WTC11 (cell line): ENCODE results near the gene XAGE1B. TPM values are rescaled to one million over a fixed set of nuclear protein-coding genes. Genes with fewer than 3 reads are reported as not detected.
"Not testable (repeated sequence)": the region's sequence is repeated elsewhere in the genome, so short reads cannot be mapped to it uniquely, and the experiment has no call there.

Source experiments
- ATAC-seq: fragments of 200-7000 bp; cut with Tn5 transposase; 2 replicates; pipeline ENCODE4 v1.10.0; 2021; ENCODE audit warnings: mild to moderate bottlenecking, moderate library complexity
- CTCF ChIA-PET: fragments of 300-600 bp; sonication (Branson Sonifier 250); formaldehyde crosslinking; loops from one replicate; lab custom pipeline; 2021; ENCODE audit warnings: antibody characterized with exemption; lab: Charles Lee
- POLR2A ChIA-PET: fragments of 350-600 bp; sonication (Branson Sonifier 250); formaldehyde crosslinking; loops from one replicate; lab custom pipeline; 2021; ENCODE audit warnings: antibody characterized with exemption; lab: Charles Lee
- DNase-seq: peaks from one replicate; pipeline ENCODE4 v3.0.0; 2021; ENCODE audit warnings: low spot score
- H3K27ac Mint-ChIP-seq: 2 replicates; pipeline ENCODE4 v1.8.0; 2021; ENCODE audit warnings: mixed read lengths
- H3K27me3 Mint-ChIP-seq: 2 replicates; pipeline ENCODE4 v1.8.0; 2021; ENCODE audit warnings: low read depth, mild to moderate bottlenecking, moderate library complexity, mixed read lengths
- H3K36me3 Mint-ChIP-seq: 2 replicates; pipeline ENCODE4 v1.8.0; 2021; ENCODE audit warnings: mixed read lengths
- H3K4me1 Mint-ChIP-seq: 2 replicates; pipeline ENCODE4 v1.8.0; 2022; ENCODE audit warnings: mixed read lengths
- H3K4me3 Mint-ChIP-seq: 2 replicates; pipeline ENCODE4 v1.8.0; 2021; ENCODE audit warnings: mild to moderate bottlenecking, moderate library complexity, mixed read lengths
- H3K9me3 Mint-ChIP-seq: 2 replicates; pipeline ENCODE4 v1.8.0; 2021; ENCODE audit warnings: mixed read lengths
- ELF4 ChIP-seq: sonication (generic); formaldehyde crosslinking; IDR thresholded peaks from 2 replicates; pipeline ENCODE4 v1.8.1; 2022; ENCODE audit warnings: low read depth, mild to moderate bottlenecking, moderate library complexity, missing genetic modification reagents
- EMX1 ChIP-seq: fragments of 250-450 bp; sonication (Bioruptor Pico); IDR thresholded peaks from 2 replicates; pipeline ENCODE4 v1.8.0; 2021; ENCODE audit warnings: mild to moderate bottlenecking
- ETV6 ChIP-seq: sonication (generic); formaldehyde crosslinking; IDR thresholded peaks from 2 replicates; pipeline ENCODE4 v1.8.1; 2022; ENCODE audit warnings: mild to moderate bottlenecking, missing genetic modification reagents
- FOXJ3 ChIP-seq: sonication (generic); formaldehyde crosslinking; IDR thresholded peaks from 2 replicates; pipeline ENCODE4 v1.9.0; 2021; ENCODE audit warnings: missing genetic modification reagents, mild to moderate bottlenecking, borderline replicate concordance
- FOXK1 ChIP-seq: sonication (generic); formaldehyde crosslinking; IDR thresholded peaks from 2 replicates; pipeline ENCODE4 v1.8.0; 2022; ENCODE audit warnings: mild to moderate bottlenecking, moderate library complexity, missing genetic modification reagents
- KAT7 ChIP-seq: sonication (generic); formaldehyde crosslinking; IDR thresholded peaks from 2 replicates; pipeline ENCODE4 v1.8.1; 2023; ENCODE audit warnings: missing genetic modification reagents, mild to moderate bottlenecking, borderline replicate concordance
- NR2C2 ChIP-seq: sonication (generic); formaldehyde crosslinking; IDR thresholded peaks from 2 replicates; pipeline ENCODE4 v1.8.0; 2022; ENCODE audit warnings: mild to moderate bottlenecking, missing genetic modification reagents
- TEAD4 ChIP-seq: sonication (generic); formaldehyde crosslinking; IDR thresholded peaks from 2 replicates; pipeline ENCODE4 v1.8.0; 2022; ENCODE audit warnings: mild to moderate bottlenecking, missing genetic modification reagents
- ZNF121 ChIP-seq: sonication (generic); formaldehyde crosslinking; IDR thresholded peaks from 2 replicates; pipeline ENCODE4 v1.8.0; 2023; ENCODE audit warnings: missing genetic modification reagents
- ZNF317 ChIP-seq: sonication (generic); formaldehyde crosslinking; IDR thresholded peaks from 2 replicates; pipeline ENCODE4 v1.8.1; 2023; ENCODE audit warnings: low read depth, mild to moderate bottlenecking, moderate library complexity, missing genetic modification reagents, borderline replicate concordance
- ZNF416 ChIP-seq: fragments of 250-450 bp; sonication (Bioruptor Pico); IDR thresholded peaks from 2 replicates; pipeline ENCODE4 v1.9.0; 2021; ENCODE audit warnings: mild to moderate bottlenecking, inconsistent platforms
- total RNA-seq: library from RNA; stranded (reverse); gene quantifications from 3 replicates; pipeline ENCODE4 v1.2.3, GENCODE V29; 2021
- TF ChIP-seq, protein P1 (sequence below): sonication (generic); formaldehyde crosslinking; IDR thresholded peaks from 2 replicates; pipeline ENCODE4 v1.8.1; 2022; ENCODE audit warnings: mild to moderate bottlenecking, moderate library complexity, missing genetic modification reagents
- TF ChIP-seq, protein P2 (sequence below): sonication (generic); formaldehyde crosslinking; IDR thresholded peaks from 2 replicates; pipeline ENCODE4 v1.8.1; 2023; ENCODE audit warnings: mild to moderate bottlenecking, missing genetic modification reagents, moderate library complexity
- TF ChIP-seq, protein P3 (sequence below): sonication (generic); formaldehyde crosslinking; IDR thresholded peaks from 2 replicates; pipeline ENCODE4 v1.8.0; 2022; ENCODE audit warnings: mild to moderate bottlenecking, missing genetic modification reagents
- TF ChIP-seq, protein P4 (sequence below): fragments of 250-450 bp; sonication (Bioruptor Pico); IDR thresholded peaks from 2 replicates; pipeline ENCODE4 v1.9.0; 2021; ENCODE audit warnings: mild to moderate bottlenecking
- TF ChIP-seq, protein P5 (sequence below): sonication (generic); formaldehyde crosslinking; IDR thresholded peaks from 2 replicates; pipeline ENCODE4 v1.8.0; 2023; ENCODE audit warnings: missing genetic modification reagents, mild to moderate bottlenecking, borderline replicate concordance
- TF ChIP-seq, protein P6 (sequence below): sonication (generic); formaldehyde crosslinking; conservative IDR thresholded peaks from 2 replicates; pipeline ENCODE4 v1.8.1; 2022; ENCODE audit warnings: mild to moderate bottlenecking, missing genetic modification reagents
- TF ChIP-seq, protein P7 (sequence below): sonication (generic); formaldehyde crosslinking; IDR thresholded peaks from 2 replicates; pipeline ENCODE4 v1.8.1; 2023; ENCODE audit warnings: mild to moderate bottlenecking, missing genetic modification reagents
- TF ChIP-seq, protein P8 (sequence below): sonication (generic); formaldehyde crosslinking; IDR thresholded peaks from 2 replicates; pipeline ENCODE4 v1.8.1; 2022; ENCODE audit warnings: missing genetic modification reagents, borderline replicate concordance

The XAGE1B gene
- total RNA-seq, 1 experiment from 2014 or later: 0.37 TPM

DNA sequence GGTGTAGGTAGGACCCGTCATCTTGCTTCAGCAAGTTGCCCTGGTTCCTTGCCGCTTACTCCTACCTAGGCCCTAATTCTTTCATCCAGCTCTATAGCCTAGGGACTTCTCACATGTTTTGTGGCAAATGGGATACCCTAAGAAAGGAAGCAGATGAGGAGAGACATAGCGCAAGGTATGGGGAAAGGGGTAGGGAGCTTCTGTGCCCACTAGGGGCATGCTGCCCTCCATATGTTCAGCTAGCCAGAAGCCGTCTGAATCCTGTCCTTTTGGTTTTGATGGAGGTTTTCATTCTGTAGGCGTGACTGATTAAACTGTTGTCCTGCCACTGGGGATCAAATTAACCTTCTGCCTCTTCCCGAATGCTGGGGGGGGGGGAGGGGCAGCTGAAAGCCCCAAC, 5.7 kb downstream of the XAGE1B start:
- H3K27me3 Mint-ChIP-seq, H3K9me3 Mint-ChIP-seq, H3K4me1 Mint-ChIP-seq, H3K27ac Mint-ChIP-seq, POLR2A ChIA-PET, DNase-seq, H3K36me3 Mint-ChIP-seq, CTCF ChIA-PET, H3K4me3 Mint-ChIP-seq: not testable (repeated sequence)
- ATAC-seq: peak; percentile 93

DNA sequence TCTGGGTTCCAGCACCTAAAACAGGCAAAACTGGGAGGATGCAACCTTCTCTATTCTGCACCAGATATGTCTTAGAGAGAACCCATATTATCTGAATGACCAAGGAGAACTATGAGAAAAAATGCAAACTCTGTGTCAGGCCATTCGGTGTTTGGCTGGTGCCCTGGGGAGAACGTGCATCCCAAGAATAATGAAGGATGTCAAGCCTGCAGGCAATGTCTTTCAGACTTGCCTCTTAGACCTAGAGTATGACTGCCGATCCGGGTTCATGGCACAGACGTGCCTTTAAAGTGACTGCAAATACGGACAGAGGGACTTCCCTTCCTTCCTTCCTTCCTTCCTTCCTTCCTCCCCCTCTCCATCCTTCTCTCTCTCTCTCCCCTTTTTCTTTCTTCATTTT, 6.9 kb downstream of the XAGE1B start:
- peaks cover 6% of the 10 kb centered on the region; the same call in 1 of the 2 replicates for H3K9me3 Mint-ChIP-seq
- CTCF ChIA-PET: no interaction called here
- H3K36me3 Mint-ChIP-seq: no peaks in the 10 kb centered on the region
- ATAC-seq (no peak), DNase-seq (no peak)
- no peak overlapping the region for H3K27ac Mint-ChIP-seq
- H3K4me1 Mint-ChIP-seq: peaks cover 5% of the 10 kb centered on the region; the same call in 1 of the 2 replicates
- TF ChIP-seq EMX1 (CRISPR knock-in tag) (no peak), ETV6 (CRISPR knock-in tag) (no peak), ZNF317 (CRISPR knock-in tag) (no peak), TEAD4 (CRISPR knock-in tag) (no peak), ZNF416 (no peak), NR2C2 (CRISPR knock-in tag) (no peak), FOXJ3 (CRISPR knock-in tag) (no peak)
- TF ChIP-seq, protein P1, sequence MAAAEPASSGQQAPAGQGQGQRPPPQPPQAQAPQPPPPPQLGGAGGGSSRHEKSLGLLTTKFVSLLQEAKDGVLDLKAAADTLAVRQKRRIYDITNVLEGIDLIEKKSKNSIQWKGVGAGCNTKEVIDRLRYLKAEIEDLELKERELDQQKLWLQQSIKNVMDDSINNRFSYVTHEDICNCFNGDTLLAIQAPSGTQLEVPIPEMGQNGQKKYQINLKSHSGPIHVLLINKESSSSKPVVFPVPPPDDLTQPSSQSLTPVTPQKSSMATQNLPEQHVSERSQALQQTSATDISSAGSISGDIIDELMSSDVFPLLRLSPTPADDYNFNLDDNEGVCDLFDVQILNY (CRISPR knock-in tag): no peak
- TF ChIP-seq, protein P2, sequence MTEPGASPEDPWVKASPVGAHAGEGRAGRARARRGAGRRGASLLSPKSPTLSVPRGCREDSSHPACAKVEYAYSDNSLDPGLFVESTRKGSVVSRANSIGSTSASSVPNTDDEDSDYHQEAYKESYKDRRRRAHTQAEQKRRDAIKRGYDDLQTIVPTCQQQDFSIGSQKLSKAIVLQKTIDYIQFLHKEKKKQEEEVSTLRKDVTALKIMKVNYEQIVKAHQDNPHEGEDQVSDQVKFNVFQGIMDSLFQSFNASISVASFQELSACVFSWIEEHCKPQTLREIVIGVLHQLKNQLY: no peak
- H3K27me3 Mint-ChIP-seq: no peaks in the 10 kb centered on the region
- H3K4me3 Mint-ChIP-seq: no peak overlapping the region
- POLR2A ChIA-PET: no interaction called here

DNA sequence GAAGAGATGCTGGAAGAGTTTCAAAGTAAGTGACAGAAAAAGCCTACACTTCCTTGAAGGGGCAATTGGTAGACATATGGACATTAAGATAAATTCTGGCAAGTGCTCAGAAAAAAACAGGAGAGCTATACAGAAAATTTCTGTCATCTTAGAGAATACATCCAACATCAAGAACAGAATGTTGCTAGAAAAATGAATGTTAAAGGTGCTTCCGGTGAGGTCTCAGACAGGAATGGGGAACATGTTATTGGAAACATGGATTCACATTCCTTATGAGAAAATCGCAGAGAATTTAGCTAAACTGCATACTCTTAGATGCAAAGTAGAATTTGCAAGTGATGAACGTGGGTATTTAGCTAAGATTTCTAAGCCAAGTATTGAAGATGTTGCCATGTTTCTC, 9.5 kb downstream of the XAGE1B start:
- Mint-ChIP-seq H3K27me3 (no peaks in the 10 kb centered on the region), H3K27ac (no peak overlapping the region)
- CTCF ChIA-PET: no interaction called here

More for the DNA sequence above, 9.5 kb downstream of the XAGE1B start:
- Mint-ChIP-seq H3K4me3 (no peak overlapping the region), H3K36me3 (no peaks in the 10 kb centered on the region), H3K9me3 (peaks cover 6% of the 10 kb centered on the region; the same call in 1 of the 2 replicates)
- ATAC-seq: no peak
- TF ChIP-seq, protein P3, sequence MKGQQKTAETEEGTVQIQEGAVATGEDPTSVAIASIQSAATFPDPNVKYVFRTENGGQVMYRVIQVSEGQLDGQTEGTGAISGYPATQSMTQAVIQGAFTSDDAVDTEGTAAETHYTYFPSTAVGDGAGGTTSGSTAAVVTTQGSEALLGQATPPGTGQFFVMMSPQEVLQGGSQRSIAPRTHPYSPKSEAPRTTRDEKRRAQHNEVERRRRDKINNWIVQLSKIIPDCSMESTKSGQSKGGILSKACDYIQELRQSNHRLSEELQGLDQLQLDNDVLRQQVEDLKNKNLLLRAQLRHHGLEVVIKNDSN (CRISPR knock-in tag): no peak
- TF ChIP-seq ELF4 (CRISPR knock-in tag): no peak
- TF ChIP-seq, protein P4, sequence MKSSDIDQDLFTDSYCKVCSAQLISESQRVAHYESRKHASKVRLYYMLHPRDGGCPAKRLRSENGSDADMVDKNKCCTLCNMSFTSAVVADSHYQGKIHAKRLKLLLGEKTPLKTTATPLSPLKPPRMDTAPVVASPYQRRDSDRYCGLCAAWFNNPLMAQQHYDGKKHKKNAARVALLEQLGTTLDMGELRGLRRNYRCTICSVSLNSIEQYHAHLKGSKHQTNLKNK (CRISPR knock-in tag): no peak
- TF ChIP-seq, protein P5, sequence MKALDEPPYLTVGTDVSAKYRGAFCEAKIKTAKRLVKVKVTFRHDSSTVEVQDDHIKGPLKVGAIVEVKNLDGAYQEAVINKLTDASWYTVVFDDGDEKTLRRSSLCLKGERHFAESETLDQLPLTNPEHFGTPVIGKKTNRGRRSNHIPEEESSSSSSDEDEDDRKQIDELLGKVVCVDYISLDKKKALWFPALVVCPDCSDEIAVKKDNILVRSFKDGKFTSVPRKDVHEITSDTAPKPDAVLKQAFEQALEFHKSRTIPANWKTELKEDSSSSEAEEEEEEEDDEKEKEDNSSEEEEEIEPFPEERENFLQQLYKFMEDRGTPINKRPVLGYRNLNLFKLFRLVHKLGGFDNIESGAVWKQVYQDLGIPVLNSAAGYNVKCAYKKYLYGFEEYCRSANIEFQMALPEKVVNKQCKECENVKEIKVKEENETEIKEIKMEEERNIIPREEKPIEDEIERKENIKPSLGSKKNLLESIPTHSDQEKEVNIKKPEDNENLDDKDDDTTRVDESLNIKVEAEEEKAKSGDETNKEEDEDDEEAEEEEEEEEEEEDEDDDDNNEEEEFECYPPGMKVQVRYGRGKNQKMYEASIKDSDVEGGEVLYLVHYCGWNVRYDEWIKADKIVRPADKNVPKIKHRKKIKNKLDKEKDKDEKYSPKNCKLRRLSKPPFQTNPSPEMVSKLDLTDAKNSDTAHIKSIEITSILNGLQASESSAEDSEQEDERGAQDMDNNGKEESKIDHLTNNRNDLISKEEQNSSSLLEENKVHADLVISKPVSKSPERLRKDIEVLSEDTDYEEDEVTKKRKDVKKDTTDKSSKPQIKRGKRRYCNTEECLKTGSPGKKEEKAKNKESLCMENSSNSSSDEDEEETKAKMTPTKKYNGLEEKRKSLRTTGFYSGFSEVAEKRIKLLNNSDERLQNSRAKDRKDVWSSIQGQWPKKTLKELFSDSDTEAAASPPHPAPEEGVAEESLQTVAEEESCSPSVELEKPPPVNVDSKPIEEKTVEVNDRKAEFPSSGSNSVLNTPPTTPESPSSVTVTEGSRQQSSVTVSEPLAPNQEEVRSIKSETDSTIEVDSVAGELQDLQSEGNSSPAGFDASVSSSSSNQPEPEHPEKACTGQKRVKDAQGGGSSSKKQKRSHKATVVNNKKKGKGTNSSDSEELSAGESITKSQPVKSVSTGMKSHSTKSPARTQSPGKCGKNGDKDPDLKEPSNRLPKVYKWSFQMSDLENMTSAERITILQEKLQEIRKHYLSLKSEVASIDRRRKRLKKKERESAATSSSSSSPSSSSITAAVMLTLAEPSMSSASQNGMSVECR (CRISPR knock-in tag): no peak
- TF ChIP-seq, protein P6, sequence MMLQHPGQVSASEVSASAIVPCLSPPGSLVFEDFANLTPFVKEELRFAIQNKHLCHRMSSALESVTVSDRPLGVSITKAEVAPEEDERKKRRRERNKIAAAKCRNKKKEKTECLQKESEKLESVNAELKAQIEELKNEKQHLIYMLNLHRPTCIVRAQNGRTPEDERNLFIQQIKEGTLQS: no peak
- no peak for TF ChIP-seq ZNF121 (CRISPR knock-in tag)
- TF ChIP-seq FOXK1 (CRISPR knock-in tag): no peak
- TF ChIP-seq, protein P7, sequence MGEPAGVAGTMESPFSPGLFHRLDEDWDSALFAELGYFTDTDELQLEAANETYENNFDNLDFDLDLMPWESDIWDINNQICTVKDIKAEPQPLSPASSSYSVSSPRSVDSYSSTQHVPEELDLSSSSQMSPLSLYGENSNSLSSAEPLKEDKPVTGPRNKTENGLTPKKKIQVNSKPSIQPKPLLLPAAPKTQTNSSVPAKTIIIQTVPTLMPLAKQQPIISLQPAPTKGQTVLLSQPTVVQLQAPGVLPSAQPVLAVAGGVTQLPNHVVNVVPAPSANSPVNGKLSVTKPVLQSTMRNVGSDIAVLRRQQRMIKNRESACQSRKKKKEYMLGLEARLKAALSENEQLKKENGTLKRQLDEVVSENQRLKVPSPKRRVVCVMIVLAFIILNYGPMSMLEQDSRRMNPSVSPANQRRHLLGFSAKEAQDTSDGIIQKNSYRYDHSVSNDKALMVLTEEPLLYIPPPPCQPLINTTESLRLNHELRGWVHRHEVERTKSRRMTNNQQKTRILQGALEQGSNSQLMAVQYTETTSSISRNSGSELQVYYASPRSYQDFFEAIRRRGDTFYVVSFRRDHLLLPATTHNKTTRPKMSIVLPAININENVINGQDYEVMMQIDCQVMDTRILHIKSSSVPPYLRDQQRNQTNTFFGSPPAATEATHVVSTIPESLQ (CRISPR knock-in tag): no peak
- TF ChIP-seq, protein P8, sequence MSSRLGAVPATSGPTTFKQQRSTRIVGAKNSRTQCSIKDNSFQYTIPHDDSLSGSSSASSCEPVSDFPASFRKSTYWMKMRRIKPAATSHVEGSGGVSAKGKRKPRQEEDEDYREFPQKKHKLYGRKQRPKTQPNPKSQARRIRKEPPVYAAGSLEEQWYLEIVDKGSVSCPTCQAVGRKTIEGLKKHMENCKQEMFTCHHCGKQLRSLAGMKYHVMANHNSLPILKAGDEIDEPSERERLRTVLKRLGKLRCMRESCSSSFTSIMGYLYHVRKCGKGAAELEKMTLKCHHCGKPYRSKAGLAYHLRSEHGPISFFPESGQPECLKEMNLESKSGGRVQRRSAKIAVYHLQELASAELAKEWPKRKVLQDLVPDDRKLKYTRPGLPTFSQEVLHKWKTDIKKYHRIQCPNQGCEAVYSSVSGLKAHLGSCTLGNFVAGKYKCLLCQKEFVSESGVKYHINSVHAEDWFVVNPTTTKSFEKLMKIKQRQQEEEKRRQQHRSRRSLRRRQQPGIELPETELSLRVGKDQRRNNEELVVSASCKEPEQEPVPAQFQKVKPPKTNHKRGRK (CRISPR knock-in tag): no peak
- no peak for TF ChIP-seq KAT7 (CRISPR knock-in tag)
- TF ChIP-seq, all 79 proteins: peak for 0
- no peak for DNase-seq
- POLR2A ChIA-PET: no interaction called here
- H3K4me1 Mint-ChIP-seq: peaks cover 5% of the 10 kb centered on the region; the same call in 1 of the 2 replicates
